Neural crest cell (in vitro differentiated cells): ENCODE data around the gene ARHGAP6. TPM values are rescaled to one million over a fixed set of nuclear protein-coding genes. Genes with fewer than 3 reads are reported as not detected.

Experiments
- DNase-seq: peaks from one replicate; pipeline ENCODE4 v3.0.0; 2021; ENCODE audit warnings: low read depth, mixed read lengths, low spot score
- H3K27ac Mint-ChIP-seq: one replicate; pipeline ENCODE4 v1.8.0; 2021; ENCODE audit warnings: mild to moderate bottlenecking, mixed read lengths; ENCODE audit not compliant: unreplicated experiment
- H3K27me3 Mint-ChIP-seq: 2 replicates; pipeline ENCODE4 v1.8.0; 2021; ENCODE audit warnings: low read depth, mild to moderate bottlenecking, mixed read lengths
- H3K36me3 Mint-ChIP-seq: 2 replicates; pipeline ENCODE4 v1.8.0; 2021; ENCODE audit warnings: low read depth, mild to moderate bottlenecking, mixed read lengths
- H3K4me1 Mint-ChIP-seq: 2 replicates; pipeline ENCODE4 v1.8.0; 2021; ENCODE audit warnings: mixed read lengths
- H3K4me3 Mint-ChIP-seq: one replicate; pipeline ENCODE4 v1.8.0; 2021; ENCODE audit warnings: mild to moderate bottlenecking, mixed read lengths
- H3K9me3 Mint-ChIP-seq: 2 replicates; pipeline ENCODE4 v1.8.0; 2021; ENCODE audit warnings: mixed read lengths
- CTCF ChIP-seq: fragments of 200-600 bp; sonication (generic); conservative IDR thresholded peaks from 2 replicates; pipeline ENCODE4 v1.5.0; 2021; ENCODE audit warnings: antibody characterized with exemption, mild to moderate bottlenecking
- total RNA-seq: library from RNA; stranded (reverse); gene quantifications from 2 replicates; pipeline ENCODE4 v1.2.1, GENCODE V29; 2021

The ARHGAP6 gene
- total RNA-seq, 1 donor from 2014 or later, result 2.7 TPM

GRCh38 chrX:11336201-11336600 is 329.5 kb downstream of the ARHGAP6 start:
- Mint-ChIP-seq H3K9me3 (peaks cover 15% of the 10 kb centered on the region), H3K4me1 (peaks cover 5% of the 10 kb centered on the region), H3K27me3 (no peaks in the 10 kb centered on the region), H3K4me3 (no peak overlapping the region), H3K36me3 (no peaks in the 10 kb centered on the region), H3K27ac (no peak overlapping the region)
- DNase-seq, result no peak
- no peak for TF ChIP-seq CTCF

GRCh38 chrX:11334165-11334564 is 331.6 kb downstream of the ARHGAP6 start:
- Mint-ChIP-seq H3K27ac (no peak overlapping the region), H3K27me3 (no peaks in the 10 kb centered on the region), H3K4me3 (no peak overlapping the region), H3K9me3 (peaks cover 8% of the 10 kb centered on the region), H3K36me3 (no peaks in the 10 kb centered on the region), H3K4me1 (no peaks in the 10 kb centered on the region)
- no peak for TF ChIP-seq CTCF
- DNase-seq, result no peak

GRCh38 chrX:11331788-11332187 is 333.9 kb downstream of the ARHGAP6 start:
- Mint-ChIP-seq H3K4me3 (no peak overlapping the region), H3K27ac (no peak overlapping the region), H3K9me3 (peaks cover 8% of the 10 kb centered on the region), H3K27me3 (no peaks in the 10 kb centered on the region), H3K36me3 (no peaks in the 10 kb centered on the region), H3K4me1 (no peaks in the 10 kb centered on the region)
- TF ChIP-seq CTCF, result no peak
- DNase-seq, result no peak

GRCh38 chrX:11329021-11329420 is 336.7 kb downstream of the ARHGAP6 start:
- TF ChIP-seq CTCF, result no peak
- no peak overlapping the region for H3K27ac Mint-ChIP-seq
- peaks cover 8% of the 10 kb centered on the region for H3K9me3 Mint-ChIP-seq
- H3K27me3 Mint-ChIP-seq, result no peaks in the 10 kb centered on the region
- no peaks in the 10 kb centered on the region for H3K4me1 Mint-ChIP-seq
- no peak for DNase-seq
- H3K36me3 Mint-ChIP-seq, result no peaks in the 10 kb centered on the region
- no peak overlapping the region for H3K4me3 Mint-ChIP-seq

- no peak overlapping the region for H3K4me3 Mint-ChIP-seq
Measured at GRCh38 chrX:11328134-11328533, 337.6 kb downstream of the ARHGAP6 start.

More at GRCh38 chrX:11328134-11328533, 337.6 kb downstream of the ARHGAP6 start:
- no peak overlapping the region for H3K27ac Mint-ChIP-seq
- peaks cover 10% of the 10 kb centered on the region for H3K9me3 Mint-ChIP-seq
- no peak for TF ChIP-seq CTCF
- no peak for DNase-seq
- no peaks in the 10 kb centered on the region for H3K36me3 Mint-ChIP-seq
- no peaks in the 10 kb centered on the region for H3K4me1 Mint-ChIP-seq
- no peaks in the 10 kb centered on the region for H3K27me3 Mint-ChIP-seq
